ENCODE measurements around the gene MCC.

DNA sequence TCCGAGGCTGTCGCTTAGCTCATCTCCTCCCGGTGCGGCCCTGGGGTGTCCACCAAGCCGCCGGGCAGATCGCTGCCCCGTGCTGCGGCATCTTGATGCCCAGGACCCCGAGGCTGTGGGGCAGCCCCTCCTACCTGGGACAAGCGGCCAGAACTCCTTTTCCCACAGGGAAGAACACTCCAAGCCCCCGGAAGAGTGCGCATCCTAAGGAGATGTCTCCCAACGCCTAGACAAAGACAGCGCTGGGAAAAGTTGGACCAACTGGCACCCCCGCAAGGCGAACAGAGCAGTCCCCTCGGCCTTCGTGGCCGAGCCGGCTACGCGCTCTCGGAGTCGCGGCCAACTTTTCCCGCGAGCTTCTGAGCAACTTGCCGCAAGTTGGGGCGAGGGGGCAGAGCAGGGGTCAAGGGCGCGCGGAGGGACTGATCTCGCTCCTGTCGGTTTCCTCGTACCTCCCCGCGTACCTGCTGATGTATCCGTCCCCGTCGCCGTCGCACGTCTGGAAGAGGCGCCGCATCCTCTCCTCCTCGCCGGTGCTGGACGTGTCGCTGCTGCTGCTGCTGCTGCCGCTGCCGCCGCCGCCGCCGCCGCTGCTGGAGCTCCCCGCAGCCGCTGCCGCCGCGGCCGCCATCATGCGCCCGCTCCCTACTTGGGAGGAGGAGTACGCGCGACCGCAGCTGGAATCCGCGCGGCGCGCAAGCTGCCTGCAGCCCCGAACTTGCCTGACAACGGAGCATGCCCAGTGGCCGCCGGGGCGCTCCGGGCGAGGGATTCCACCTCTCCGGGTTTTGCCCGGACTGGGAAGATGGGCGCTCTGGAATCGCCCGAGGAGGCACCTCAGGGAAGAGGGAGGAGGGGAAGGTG is at the start of gene MCC:
- peak in 1 of 2 donors; percentile 22 for TF ChIP-seq POLR2A (IDR thresholded peaks at IDR 0.05)
- TF ChIP-seq CTCF (IDR thresholded peaks at IDR 0.05): no peak

All from uterus (tissue), 2 donors.